K562 (cell line): ENCODE results near the gene BRME1.

ENCODE experiments used
- ATF2 ChIP-seq: sonication (generic); formaldehyde crosslinking; IDR thresholded peaks from 2 replicates; pipeline ENCODE4 v1.8.1; 2022; ENCODE audit warnings: missing genetic modification reagents
- CTCF ChIP-seq, 3 experiments: IDR thresholded peaks in 2 of 3; conservative IDR thresholded peaks in 1 of 3; 2 replicates each; pipeline ENCODE4 v1.5.1; 2011 to 2012; ENCODE audit warnings: low read length in 3 of 3, mild to moderate bottlenecking in 3 of 3, control low read depth in 2 of 3, improper control_type of control experiment in 1 of 3, inconsistent platforms in 1 of 3, low read depth in 1 of 3, mixed read lengths in 1 of 3, moderate library complexity in 1 of 3; ENCODE audit not compliant: insufficient read depth in 2 of 3
- E2F4 ChIP-seq: sonication (generic); formaldehyde crosslinking; IDR thresholded peaks from 2 replicates; pipeline ENCODE4 v1.8.0; 2022; ENCODE audit warnings: mild to moderate bottlenecking, low read depth, missing genetic modification reagents
- ELF1 ChIP-seq: fragments of 200-800 bp; sonication (Bioruptor generic); IDR thresholded peaks from 2 replicates; pipeline ENCODE4 v1.6.1; 2016; ENCODE audit warnings: missing genetic modification characterization, missing compliant biosample characterization
- HNRNPL ChIP-seq: fragments of 200-400 bp; formaldehyde crosslinking; IDR thresholded peaks from 2 replicates; pipeline ENCODE4 v1.6.1; 2017; ENCODE audit warnings: low read depth, mild to moderate bottlenecking, low read length
- MAFK ChIP-seq: IDR thresholded peaks from 2 replicates; pipeline ENCODE4 v1.6.1; 2011; ENCODE audit warnings: low read length, improper control_type of control experiment
- SRSF1 ChIP-seq: fragments of 200-400 bp; formaldehyde crosslinking; IDR thresholded peaks from 2 replicates; pipeline ENCODE4 v1.6.1; 2017; ENCODE audit warnings: mild to moderate bottlenecking, low read depth, low read length, moderate library complexity
- TARDBP ChIP-seq: fragments of 450-650 bp; IDR thresholded peaks from 2 replicates; pipeline ENCODE4 v1.6.1; 2016
- TBP ChIP-seq: optimal IDR thresholded peaks from 2 replicates; pipeline ENCODE3; 2011; ENCODE audit warnings: low read depth, low read length, improper control_type of control experiment
- ZBTB49 ChIP-seq: sonication (generic); formaldehyde crosslinking; IDR thresholded peaks from 2 replicates; pipeline ENCODE4 v1.8.0; 2022; ENCODE audit warnings: missing genetic modification reagents, mild to moderate bottlenecking, borderline replicate concordance
- ZNF407 ChIP-seq: fragments of 450-650 bp; IDR thresholded peaks from 2 replicates; pipeline ENCODE4 v1.6.1; 2016; ENCODE audit warnings: low read depth
- ZNF766 ChIP-seq: fragments of 200-800 bp; sonication (Bioruptor generic); conservative IDR thresholded peaks from 2 replicates; pipeline ENCODE4 v1.6.1; 2016; ENCODE audit warnings: missing genetic modification characterization, missing compliant biosample characterization
- TF ChIP-seq, protein P1 (sequence below): fragments of 250-450 bp; sonication (Bioruptor Pico); IDR thresholded peaks from 2 replicates; pipeline ENCODE4 v1.9.0; 2021; ENCODE audit warnings: mild to moderate bottlenecking
- TF ChIP-seq, protein P2 (sequence below): sonication (generic); formaldehyde crosslinking; IDR thresholded peaks from 2 replicates; pipeline ENCODE4 v1.5.0; 2020; ENCODE audit warnings: missing genetic modification reagents

DNA sequence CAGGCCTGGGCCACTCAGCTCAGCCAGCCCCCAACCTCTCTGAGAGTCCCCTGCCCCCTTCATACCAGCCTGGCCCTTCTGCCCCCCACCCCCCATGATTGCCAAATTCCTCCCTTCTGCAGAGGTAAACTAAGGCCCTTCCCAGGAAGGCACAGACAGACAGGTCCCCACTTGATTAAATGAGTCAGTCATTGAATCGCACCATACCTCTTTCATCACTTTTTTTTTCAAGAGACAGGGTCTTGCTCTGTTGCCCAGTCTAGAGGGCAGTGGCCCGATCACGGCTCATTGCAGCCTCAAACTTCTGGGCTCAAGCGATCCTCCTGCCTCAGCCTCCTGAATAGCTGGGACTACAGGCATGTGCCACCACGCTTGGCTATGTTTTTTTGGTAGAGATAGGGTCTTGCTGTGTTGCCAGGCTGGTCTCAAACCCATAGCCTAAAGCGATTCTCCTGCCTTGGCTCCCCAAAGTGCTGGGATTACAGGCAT is 26.3 kb upstream of the BRME1 start:
- TF ChIP-seq ZBTB49 (CRISPR knock-in tag) (no peak), HNRNPL (no peak), E2F4 (no peak), ZNF407 (no peak), ELF1 (tag) (no peak), ZNF766 (no peak), TARDBP (no peak), ATF2 (CRISPR knock-in tag) (no peak), MAFK (no peak), CTCF (IDR thresholded peaks at IDR 0.05 in 2 of 3, conservative IDR thresholded peaks at IDR 0.05 in 1 of 3; ENCODE audit: insufficient read depth in 2 of 3, low read depth in 1 of 3, low read length in 3 of 3) (no peak), SRSF1 (no peak), TBP (no peak)
- TF ChIP-seq, protein P1, sequence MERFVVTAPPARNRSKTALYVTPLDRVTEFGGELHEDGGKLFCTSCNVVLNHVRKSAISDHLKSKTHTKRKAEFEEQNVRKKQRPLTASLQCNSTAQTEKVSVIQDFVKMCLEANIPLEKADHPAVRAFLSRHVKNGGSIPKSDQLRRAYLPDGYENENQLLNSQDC (CRISPR knock-in tag), result no peak
- TF ChIP-seq, protein P2, sequence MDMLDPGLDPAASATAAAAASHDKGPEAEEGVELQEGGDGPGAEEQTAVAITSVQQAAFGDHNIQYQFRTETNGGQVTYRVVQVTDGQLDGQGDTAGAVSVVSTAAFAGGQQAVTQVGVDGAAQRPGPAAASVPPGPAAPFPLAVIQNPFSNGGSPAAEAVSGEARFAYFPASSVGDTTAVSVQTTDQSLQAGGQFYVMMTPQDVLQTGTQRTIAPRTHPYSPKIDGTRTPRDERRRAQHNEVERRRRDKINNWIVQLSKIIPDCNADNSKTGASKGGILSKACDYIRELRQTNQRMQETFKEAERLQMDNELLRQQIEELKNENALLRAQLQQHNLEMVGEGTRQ (CRISPR knock-in tag), result no peak
